Sigmoid colon (tissue), 7 donors: ENCODE measurements around the gene COL6A2. TPM values are rescaled to one million over a fixed set of nuclear protein-coding genes. Genes with fewer than 3 reads are reported as not detected.

Source experiments
- DNase-seq: peaks from one replicate; pipeline ENCODE4 v3.0.0-alpha.2; 2019
- H3K27ac ChIP-seq, 4 donors: fragments of 200-600 bp; sonication (generic); one replicate each; pipeline ENCODE4 v1.5.1; 2016 to 2019; ENCODE audit warnings: mild to moderate bottlenecking in 1 of 4
- H3K27me3 ChIP-seq, 3 donors: fragments of 200-600 bp; sonication (generic); one replicate each; pipeline ENCODE4 v1.5.1; 2019; ENCODE audit warnings: mild to moderate bottlenecking in 1 of 3
- H3K36me3 ChIP-seq, 4 donors: fragments of 200-600 bp; sonication (generic); one replicate each; pipeline ENCODE4 v1.5.1; 2016 to 2019
- H3K4me1 ChIP-seq, 4 donors: fragments of 200-600 bp; sonication (generic); one replicate each; pipeline ENCODE4 v1.5.1; 2017 to 2019
- H3K4me3 ChIP-seq, 4 donors: fragments of 200-600 bp; sonication (generic); one replicate each; pipeline ENCODE4 v1.5.1; 2017 to 2019; ENCODE audit warnings: mild to moderate bottlenecking in 2 of 4, moderate library complexity in 1 of 4
- H3K9me3 ChIP-seq, 4 donors: fragments of 200-600 bp in 3 of 4; sonication (generic) in 3 of 4; one replicate each; pipeline versions ENCODE4 v1.5.1 to v1.6.1; 2013 to 2019
- CTCF ChIP-seq, 4 experiments: fragments of 450-650 bp in 3 of 4; fragments of 200-600 bp in 1 of 4; IDR thresholded peaks; one replicate each; pipeline ENCODE4 v1.5.1; 2016 to 2019; ENCODE audit warnings: antibody characterized with exemption in 4 of 4, mild to moderate bottlenecking in 3 of 4, moderate library complexity in 2 of 4
- EP300 ChIP-seq, 4 donors: sonication (generic); formaldehyde crosslinking; IDR thresholded peaks; one replicate each; pipeline ENCODE4 v1.6.1; 2017; ENCODE audit warnings: antibody characterized with exemption in 4 of 4
- POLR2A ChIP-seq, 2 donors: fragments of 450-650 bp; IDR thresholded peaks; one replicate each; pipeline ENCODE4 v1.6.1; 2016; ENCODE audit warnings: antibody characterized with exemption in 2 of 2, mild to moderate bottlenecking in 2 of 2, moderate library complexity in 2 of 2
- POLR2AphosphoS5 ChIP-seq, 4 donors: sonication (generic); formaldehyde crosslinking; IDR thresholded peaks; one replicate each; pipeline ENCODE4 v1.6.1; 2017; ENCODE audit warnings: antibody characterized with exemption in 4 of 4
- WGBS, 2 donors: extraction: QIAGEN DNeasy Blood & Tissue Kit; methylation state at CpG; one replicate each; pipeline ENCODE4 v1.1.7; 2013; 5-methylcytosine and 5-hydroxymethylcytosine counted together
- intact Hi-C: fragments of 100-400 bp; cut with DNase I; formaldehyde crosslinking; loops from one replicate; pipeline ENCODE4 v1.15.1; 2023
- polyA plus RNA-seq, 3 donors: library from polyadenylated mRNA; stranded (reverse); fragments of 200-250 nt; gene quantifications; one replicate each; pipeline ENCODE4 v1.2.3, GENCODE V29; 2013
- total RNA-seq, 4 donors: library from RNA; depleted of rRNA; stranded (reverse); fragments of >200 nt; gene quantifications; one replicate each; pipeline ENCODE4 v1.1.0, GENCODE V29; 2016
- donor health status: healthy with polysubstance abuse.
- donor health status: Bipolar disorder and iron deficiency.
- donor health status: healthy.

Gene COL6A2
- total and polyA plus RNA-seq, 7 donors = 14.3 to 1,745 (median 570) TPM

GRCh38 chr21:46088189-46088588, 9.7 kb upstream of the COL6A2 start:
- no peaks in the 10 kb centered on the region for H3K27me3 ChIP-seq
- no peak for DNase-seq
- H3K9me3 ChIP-seq = no peaks in the 10 kb centered on the region
- H3K4me1 ChIP-seq = peaks cover 0 to 35% (median 26%) of the 10 kb centered on the region in 4 donors
- intact Hi-C loops = no loop called here
- no peak for TF ChIP-seq CTCF (IDR thresholded peaks at IDR 0.05)
- no peak for TF ChIP-seq POLR2AphosphoS5 (IDR thresholded peaks at IDR 0.05)
- no peak for TF ChIP-seq EP300 (IDR thresholded peaks at IDR 0.05)
- no peak for TF ChIP-seq POLR2A (IDR thresholded peaks at IDR 0.05)
- H3K36me3 ChIP-seq = no peaks in the 10 kb centered on the region
- H3K4me3 ChIP-seq = no peak overlapping the region
- H3K27ac ChIP-seq = peak overlapping the region in 1 of 4 donors; percentile 62
- WGBS, 2 donors = 90 to 92% methylated on average over 2 of the region's 2 CpGs

DNA sequence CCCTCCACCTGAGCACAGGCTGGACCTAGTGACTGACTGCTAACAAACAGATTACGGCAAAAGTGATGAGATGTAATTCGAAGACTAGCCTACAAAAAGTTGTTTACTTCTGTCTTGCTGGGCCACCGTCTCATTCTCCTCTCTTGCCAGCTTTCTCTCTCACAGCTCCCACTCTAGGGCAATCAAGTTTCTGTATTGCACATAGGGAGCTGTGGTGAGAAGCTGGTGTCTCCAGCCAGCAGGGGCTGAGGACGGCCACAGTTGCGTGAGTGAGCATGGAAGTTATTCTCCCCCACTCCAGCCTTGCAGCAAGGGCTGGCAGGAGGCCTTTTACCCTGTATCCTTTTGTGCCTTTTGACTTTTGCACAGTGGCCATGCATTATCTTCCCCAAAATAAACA, 8.6 kb upstream of the COL6A2 start:
- intact Hi-C loops = no loop called here
- WGBS, 2 donors = 68 to 77% methylated on average over 5 of the region's 5 CpGs
- TF ChIP-seq EP300 (IDR thresholded peaks at IDR 0.05) (no peak), CTCF (IDR thresholded peaks at IDR 0.05) (no peak), POLR2A (IDR thresholded peaks at IDR 0.05) (no peak), POLR2AphosphoS5 (IDR thresholded peaks at IDR 0.05) (no peak)
- Histone ChIP-seq H3K36me3 (no peaks in the 10 kb centered on the region), H3K9me3 (no peaks in the 10 kb centered on the region), H3K4me3 (no peak overlapping the region), H3K4me1 (peaks cover 0 to 37% (median 32%) of the 10 kb centered on the region in 4 donors), H3K27me3 (no peaks in the 10 kb centered on the region), H3K27ac (peak overlapping the region in 3 of 4 donors; percentile 54 to 62 (median 59))
- peak; percentile 51 for DNase-seq

DNA sequence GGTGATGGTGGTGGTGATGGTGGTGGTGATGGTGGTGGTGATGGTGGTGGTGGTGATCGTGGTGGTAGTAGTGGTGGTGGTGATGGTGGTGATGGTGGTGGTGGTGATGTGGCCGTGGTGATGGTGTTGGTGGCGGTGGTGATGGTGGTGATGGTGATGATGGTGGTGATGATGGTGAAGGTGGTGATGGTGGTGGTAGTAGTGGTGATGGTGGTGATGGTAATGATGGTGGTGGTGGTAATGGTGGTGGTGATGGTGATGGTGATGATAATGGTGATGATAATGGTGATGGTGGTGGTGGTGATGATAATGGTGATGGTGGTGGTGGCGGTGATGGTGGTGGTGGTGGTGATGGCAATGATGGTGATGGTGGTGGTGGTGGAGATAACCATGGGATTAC, 6.8 kb upstream of the COL6A2 start:
- H3K4me3 ChIP-seq = no peak overlapping the region
- TF ChIP-seq CTCF (IDR thresholded peaks at IDR 0.05) (no peak), POLR2AphosphoS5 (IDR thresholded peaks at IDR 0.05) (no peak), POLR2A (IDR thresholded peaks at IDR 0.05) (no peak), EP300 (IDR thresholded peaks at IDR 0.05) (no peak)
- intact Hi-C loops = no loop called here
- H3K9me3 ChIP-seq = no peaks in the 10 kb centered on the region
- H3K36me3 ChIP-seq = no peaks in the 10 kb centered on the region
- WGBS, 2 donors = 91 to 93% methylated on average over 4 of the region's 4 CpGs
- H3K27me3 ChIP-seq = no peaks in the 10 kb centered on the region
- peaks cover 0 to 55% (median 44%) of the 10 kb centered on the region in 4 donors for H3K4me1 ChIP-seq
- DNase-seq = peak; percentile 61
- H3K27ac ChIP-seq = peak overlapping the region; percentile 98 to 100 (median 99)

- Histone ChIP-seq H3K27me3 (no peaks in the 10 kb centered on the region), H3K4me1 (peaks cover 0 to 60% (median 48%) of the 10 kb centered on the region in 4 donors), H3K9me3 (no peaks in the 10 kb centered on the region), H3K4me3 (peak overlapping the region in 3 of 4 donors; percentile 24 to 33 (median 31)), H3K27ac (peak overlapping the region; percentile 98 to 100 (median 99)), H3K36me3 (no peaks in the 10 kb centered on the region)
- TF ChIP-seq CTCF (IDR thresholded peaks at IDR 0.05) (peak in 1 of 4 experiments; percentile 12), POLR2AphosphoS5 (IDR thresholded peaks at IDR 0.05) (no peak)
- DNase-seq = peak; percentile 63
- 73 to 76% methylated on average over 8 of the region's 8 CpGs for WGBS, 2 donors
- intact Hi-C loops = loop anchor here (2.0 kb wide), 1 partner anchor 69 kb away; no protein-coding TSS in a partner anchor
These were observed 6.3 kb upstream of the COL6A2 start for GRCh38 chr21:46091631-46092025.
